Natural killer cell (primary cell): ENCODE measurements around the gene FOXD2. TPM values are rescaled to one million over a fixed set of nuclear protein-coding genes. Genes with fewer than 3 reads are reported as not detected.

Experiments
- ATAC-seq, 3 donors: fragments of 150-1000 bp in 2 of 3; fragments of 200-7000 bp in 1 of 3; cut with Tn5 transposase; 1 replicate in 1 of 3; 2 replicates in 2 of 3; pipeline ENCODE4 v1.10.0; 2021; ENCODE audit warnings: mild to moderate bottlenecking in 2 of 3, moderate library complexity in 2 of 3
- DNase-seq, 2 donors: peaks; one replicate each; pipeline versions ENCODE4 v3.0.0 to v3.0.0-alpha.2; 2013 to 2021; ENCODE audit warnings: mixed read lengths in 1 of 2
- H3K27ac ChIP-seq: one replicate; pipeline ENCODE4 v1.5.1; 2013; ENCODE audit warnings: mild to moderate bottlenecking, low read length
- H3K27me3 ChIP-seq: one replicate; pipeline ENCODE4 v1.6.1; 2013; ENCODE audit warnings: low read length; ENCODE audit not compliant: control insufficient read depth, insufficient read depth
- H3K36me3 ChIP-seq: one replicate; pipeline ENCODE4 v1.6.1; 2013; ENCODE audit warnings: low read length; ENCODE audit not compliant: control insufficient read depth, insufficient read depth
- H3K4me1 ChIP-seq: one replicate; pipeline ENCODE4 v1.6.1; 2013; ENCODE audit warnings: low read length; ENCODE audit not compliant: control insufficient read depth, insufficient read depth
- H3K4me3 ChIP-seq: one replicate; pipeline ENCODE4 v1.5.1; 2013; ENCODE audit warnings: low read length
- H3K9me3 ChIP-seq: one replicate; pipeline ENCODE4 v1.6.1; 2013; ENCODE audit warnings: low read length; ENCODE audit not compliant: control insufficient read depth, insufficient read depth
- H3K27ac Mint-ChIP-seq, 2 donors: one replicate each; pipeline ENCODE4 v1.8.0; 2022; ENCODE audit warnings: mild to moderate bottlenecking in 2 of 2, mixed read lengths in 2 of 2, moderate library complexity in 1 of 2
- H3K27me3 Mint-ChIP-seq, 2 donors: one replicate each; pipeline ENCODE4 v1.8.0; 2022; ENCODE audit warnings: low read depth in 2 of 2, mixed read lengths in 2 of 2
- H3K36me3 Mint-ChIP-seq: one replicate; pipeline ENCODE4 v1.8.0; 2022; ENCODE audit warnings: mixed read lengths
- H3K4me1 Mint-ChIP-seq, 2 donors: one replicate each; pipeline ENCODE4 v1.8.0; 2022; ENCODE audit warnings: mixed read lengths in 2 of 2
- H3K4me3 Mint-ChIP-seq: one replicate; pipeline ENCODE4 v1.8.0; 2022; ENCODE audit warnings: mild to moderate bottlenecking, moderate library complexity, mixed read lengths
- H3K9me3 Mint-ChIP-seq, 2 donors: one replicate each; pipeline ENCODE4 v1.8.0; 2022; ENCODE audit warnings: mixed read lengths in 2 of 2
- CTCF ChIP-seq: fragments of 200-600 bp; IDR thresholded peaks from one replicate; pipeline ENCODE4 v1.8.0; 2022; ENCODE audit warnings: antibody characterized with exemption
- WGBS: methylation state at CpG from one replicate; pipeline ENCODE4 v1.1.7; 2013; ENCODE audit warnings: missing lambda C conversion rate; ENCODE audit not compliant: insufficient coverage; 5-methylcytosine and 5-hydroxymethylcytosine counted together
- intact Hi-C: fragments of 100-400 bp; cut with micrococcal nuclease; formaldehyde crosslinking; loops from one replicate; pipeline ENCODE4 v1.14.2; 2022
- total RNA-seq, 4 donors: library from RNA; stranded (reverse); fragments of 120-200 nt in 1 of 4; gene quantifications; one replicate each; pipeline versions ENCODE4 v1.2.3 to v1.2.4, GENCODE V29; 2013 to 2022

FOXD2 gene
- total RNA-seq, 3 donors from 2014 or later (not counting 1 experiment from before 2014, with no cell fraction given) = 0.49 to 1.4 (median 1.1) TPM

GRCh38 chr1:47433037-47433421 lies 4.8 kb upstream of the FOXD2 start:
- Mint-ChIP-seq H3K4me1 (peaks cover 46 to 52% of the 10 kb centered on the region in 2 donors), H3K36me3 (no peaks in the 10 kb centered on the region), H3K27ac (no peak overlapping the region), H3K9me3 (no peaks in the 10 kb centered on the region), H3K27me3 (peaks cover 6 to 20% of the 10 kb centered on the region in 2 donors), H3K4me3 (peak overlapping the region; percentile 65)
- no peak for TF ChIP-seq CTCF
- ATAC-seq (no peak), DNase-seq (no peak)
- Histone ChIP-seq H3K4me3 (no peak overlapping the region), H3K27me3 (peaks cover 36% of the 10 kb centered on the region), H3K9me3 (no peaks in the 10 kb centered on the region), H3K36me3 (no peaks in the 10 kb centered on the region), H3K4me1 (peaks cover 48% of the 10 kb centered on the region), H3K27ac (no peak overlapping the region)
- WGBS = 43% methylated on average over 17 of the region's 17 CpGs
- intact Hi-C loops = loop anchor here (10.0 kb wide), 2 partner anchors 198 to 238 kb away; partner anchors contain the start of genes PDZK1IP1 and TAL1

GRCh38 chr1:47433477-47434050 lies 4.3 kb upstream of the FOXD2 start:
- no peak overlapping the region for H3K27ac Mint-ChIP-seq
- no peaks in the 10 kb centered on the region for H3K9me3 Mint-ChIP-seq
- intact Hi-C loops = loop anchor here (10.0 kb wide), 2 partner anchors 199 to 239 kb away; partner anchors contain the start of genes PDZK1IP1 and TAL1
- DNase-seq = peak in 1 of 2 donors; percentile 15
- H3K4me1 Mint-ChIP-seq = peaks cover 46 to 52% of the 10 kb centered on the region in 2 donors
- Histone ChIP-seq H3K27me3 (peaks cover 36% of the 10 kb centered on the region), H3K27ac (no peak overlapping the region), H3K4me3 (no peak overlapping the region), H3K9me3 (no peaks in the 10 kb centered on the region), H3K4me1 (peaks cover 50% of the 10 kb centered on the region), H3K36me3 (no peaks in the 10 kb centered on the region)
- H3K27me3 Mint-ChIP-seq = peaks cover 6 to 20% of the 10 kb centered on the region in 2 donors
- TF ChIP-seq CTCF = no peak
- ATAC-seq = no peak
- H3K4me3 Mint-ChIP-seq = peak overlapping the region; percentile 42
- WGBS = 27% methylated on average over 28 of the region's 30 CpGs
- no peaks in the 10 kb centered on the region for H3K36me3 Mint-ChIP-seq

- no peak for TF ChIP-seq CTCF
- H3K4me3 Mint-ChIP-seq = peak overlapping the region; percentile 42
- H3K9me3 Mint-ChIP-seq = no peaks in the 10 kb centered on the region
- DNase-seq (peak in 1 of 2 donors; percentile 15), ATAC-seq (no peak)
- no peak overlapping the region for H3K27ac Mint-ChIP-seq
- no peak overlapping the region for H3K27ac ChIP-seq
- no peaks in the 10 kb centered on the region for H3K9me3 ChIP-seq
- no peak overlapping the region for H3K4me3 ChIP-seq
- no peaks in the 10 kb centered on the region for H3K36me3 ChIP-seq
- intact Hi-C loops = loop anchor here (10.0 kb wide), 2 partner anchors 199 to 239 kb away; partner anchors contain the start of genes PDZK1IP1 and TAL1
- H3K4me1 ChIP-seq = peaks cover 51% of the 10 kb centered on the region
- H3K36me3 Mint-ChIP-seq = no peaks in the 10 kb centered on the region
- 35% methylated on average over 51 of the region's 51 CpGs for WGBS
- H3K4me1 Mint-ChIP-seq = peaks cover 46 to 52% of the 10 kb centered on the region in 2 donors
- peaks cover 36% of the 10 kb centered on the region for H3K27me3 ChIP-seq
- peaks cover 6 to 20% of the 10 kb centered on the region in 2 donors for H3K27me3 Mint-ChIP-seq
Observed at GRCh38 chr1:47434051-47434842, 3.6 kb upstream of the FOXD2 start.
